Measurements from ENCODE around the gene MLLT11.

GRCh38 chr1:151104630-151105029 is 44.4 kb downstream of the MLLT11 start:
- TF ChIP-seq CTCF (conservative IDR thresholded peaks at IDR 0.05; ENCODE audit: low read length) (no peak), EZH2phosphoT487 (IDR thresholded peaks at IDR 0.05; ENCODE audit: borderline replicate concordance) (no peak)
